C4-2B (cell line): ENCODE measurements around the gene CAVIN2.

ENCODE experiments used
- H3K27ac ChIP-seq: fragments of 450-650 bp; 2 replicates; pipeline ENCODE4 v1.5.1; 2017
- ZFX ChIP-seq: fragments of 450-650 bp; IDR thresholded peaks from 2 replicates; pipeline ENCODE4 v1.6.1; 2017
- TF ChIP-seq, protein P1 (sequence below): fragments of 450-650 bp; conservative IDR thresholded peaks from 2 replicates; pipeline ENCODE4 v1.5.1; 2017; ENCODE audit warnings: mild to moderate bottlenecking

The CAVIN2 gene

DNA sequence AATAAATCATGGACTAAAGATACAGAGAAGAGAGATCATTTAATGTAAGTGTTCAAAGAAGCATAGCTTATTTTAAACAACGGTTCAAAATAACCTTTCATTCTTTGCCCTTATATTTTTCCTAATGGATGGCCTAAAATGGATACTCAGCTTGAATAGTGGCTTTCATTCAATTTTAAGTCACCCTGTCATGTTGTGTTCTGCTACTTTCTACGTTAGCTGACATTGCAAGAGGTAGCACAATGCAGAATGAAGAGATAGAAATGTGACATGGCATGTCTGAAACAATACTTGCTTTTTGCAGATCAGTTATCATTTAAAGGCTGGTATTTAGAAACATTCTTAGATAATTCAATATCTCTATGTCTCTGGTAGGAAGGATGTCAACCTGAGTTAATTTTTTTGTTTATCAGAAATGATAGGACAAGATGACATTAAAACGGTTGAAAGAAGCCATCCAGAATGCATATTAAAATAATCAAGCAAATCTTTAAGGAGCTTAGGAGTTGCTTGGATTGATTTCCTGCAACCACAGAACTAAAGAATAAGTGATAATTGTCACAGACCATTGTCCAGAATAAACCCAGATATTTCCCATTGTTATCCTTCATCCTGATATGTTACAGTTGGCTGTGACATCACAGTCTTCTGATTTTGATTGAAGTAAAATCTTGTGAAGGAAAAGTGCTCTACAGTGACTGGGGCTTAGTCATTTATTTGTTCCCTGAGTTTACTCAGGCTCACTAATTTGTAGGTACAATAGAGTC, 41.7 kb upstream of the CAVIN2 start:
- TF ChIP-seq, protein P1, sequence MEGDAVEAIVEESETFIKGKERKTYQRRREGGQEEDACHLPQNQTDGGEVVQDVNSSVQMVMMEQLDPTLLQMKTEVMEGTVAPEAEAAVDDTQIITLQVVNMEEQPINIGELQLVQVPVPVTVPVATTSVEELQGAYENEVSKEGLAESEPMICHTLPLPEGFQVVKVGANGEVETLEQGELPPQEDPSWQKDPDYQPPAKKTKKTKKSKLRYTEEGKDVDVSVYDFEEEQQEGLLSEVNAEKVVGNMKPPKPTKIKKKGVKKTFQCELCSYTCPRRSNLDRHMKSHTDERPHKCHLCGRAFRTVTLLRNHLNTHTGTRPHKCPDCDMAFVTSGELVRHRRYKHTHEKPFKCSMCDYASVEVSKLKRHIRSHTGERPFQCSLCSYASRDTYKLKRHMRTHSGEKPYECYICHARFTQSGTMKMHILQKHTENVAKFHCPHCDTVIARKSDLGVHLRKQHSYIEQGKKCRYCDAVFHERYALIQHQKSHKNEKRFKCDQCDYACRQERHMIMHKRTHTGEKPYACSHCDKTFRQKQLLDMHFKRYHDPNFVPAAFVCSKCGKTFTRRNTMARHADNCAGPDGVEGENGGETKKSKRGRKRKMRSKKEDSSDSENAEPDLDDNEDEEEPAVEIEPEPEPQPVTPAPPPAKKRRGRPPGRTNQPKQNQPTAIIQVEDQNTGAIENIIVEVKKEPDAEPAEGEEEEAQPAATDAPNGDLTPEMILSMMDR = no peak
- TF ChIP-seq ZFX = no peak
- H3K27ac ChIP-seq = no peak overlapping the region

DNA sequence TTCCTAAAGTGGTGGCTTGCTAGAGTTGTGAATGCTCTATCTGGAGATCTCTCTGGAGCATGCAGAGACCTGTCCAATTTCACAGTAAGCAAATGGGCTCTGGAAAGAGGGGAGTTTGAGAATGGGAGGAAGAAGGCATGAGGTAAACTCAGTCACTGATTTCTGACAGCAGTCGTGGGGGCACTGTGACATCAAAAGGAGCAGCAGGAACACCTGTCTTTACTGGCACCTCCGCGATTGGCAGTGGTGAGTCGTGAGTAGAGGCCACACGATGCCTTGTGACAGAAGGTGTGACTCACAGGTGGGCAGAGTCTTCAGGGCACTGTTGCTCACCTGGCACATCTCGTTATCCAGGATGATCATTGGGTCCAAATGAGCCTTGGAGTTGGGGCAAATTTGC, 38.8 kb upstream of the CAVIN2 start:
- TF ChIP-seq ZFX = no peak
- no peak overlapping the region for H3K27ac ChIP-seq

DNA sequence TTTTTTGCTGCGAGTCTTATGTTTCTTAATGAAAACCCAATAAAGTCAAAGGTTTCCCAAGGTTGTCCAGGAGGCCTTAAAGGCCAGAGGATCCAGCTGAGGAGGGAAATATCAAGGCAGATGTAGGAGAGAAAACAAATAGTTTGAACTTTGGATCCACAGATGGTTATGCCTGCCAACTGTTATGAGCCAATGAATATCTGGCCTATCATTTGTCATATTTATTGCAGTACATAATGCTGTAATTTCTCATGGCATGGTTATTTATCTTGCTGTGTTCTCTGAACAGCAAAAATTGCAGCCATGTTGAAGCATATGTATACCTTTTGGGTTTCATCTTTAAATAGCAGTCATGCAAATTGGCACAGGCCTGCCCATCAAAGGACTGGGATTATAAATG, 38.2 kb upstream of the CAVIN2 start:
- H3K27ac ChIP-seq = no peak overlapping the region
- TF ChIP-seq, protein P1 = no peak
- no peak for TF ChIP-seq ZFX

DNA sequence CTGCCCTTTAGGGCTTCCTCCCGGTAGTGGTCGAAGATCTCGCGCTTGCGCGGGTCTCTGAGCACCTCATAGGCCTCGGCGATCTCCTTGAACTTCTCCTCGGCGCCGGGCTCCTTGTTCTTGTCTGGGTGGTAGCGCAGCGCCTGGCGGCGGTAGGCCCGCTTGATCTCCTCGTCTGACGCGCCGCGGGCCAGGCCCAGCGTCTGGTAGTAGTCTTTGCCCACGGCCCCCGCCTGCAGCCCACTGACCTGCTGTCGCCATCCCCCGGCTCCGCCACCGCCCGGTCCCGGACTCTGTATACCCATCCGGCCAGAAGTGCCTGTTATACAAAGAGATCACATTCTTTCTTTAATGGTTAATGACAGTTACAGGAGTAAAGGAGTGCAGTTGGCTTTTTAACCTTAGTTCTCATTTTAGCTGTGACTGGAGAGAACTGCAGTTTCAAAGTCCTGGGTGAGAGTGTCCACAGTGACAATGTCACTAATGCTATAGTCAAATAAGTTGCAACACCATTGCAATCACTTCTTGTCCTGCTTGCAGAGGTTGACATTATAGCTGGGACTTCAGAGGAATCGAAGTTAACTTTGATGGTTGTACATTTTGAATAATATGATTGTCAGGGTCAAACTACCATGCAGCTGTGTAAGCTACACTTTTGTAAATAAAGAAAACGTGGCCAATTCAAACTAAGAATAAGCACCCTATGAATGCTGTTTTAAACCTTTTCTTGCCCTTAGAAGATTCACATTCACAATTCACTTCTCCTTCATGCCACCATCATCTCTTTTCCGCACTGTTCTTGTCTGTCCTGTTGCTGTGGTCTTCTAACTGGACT, 35.3 kb upstream of the CAVIN2 start:
- H3K27ac ChIP-seq = no peak overlapping the region
- TF ChIP-seq ZFX = no peak
- TF ChIP-seq, protein P1 = no peak

DNA sequence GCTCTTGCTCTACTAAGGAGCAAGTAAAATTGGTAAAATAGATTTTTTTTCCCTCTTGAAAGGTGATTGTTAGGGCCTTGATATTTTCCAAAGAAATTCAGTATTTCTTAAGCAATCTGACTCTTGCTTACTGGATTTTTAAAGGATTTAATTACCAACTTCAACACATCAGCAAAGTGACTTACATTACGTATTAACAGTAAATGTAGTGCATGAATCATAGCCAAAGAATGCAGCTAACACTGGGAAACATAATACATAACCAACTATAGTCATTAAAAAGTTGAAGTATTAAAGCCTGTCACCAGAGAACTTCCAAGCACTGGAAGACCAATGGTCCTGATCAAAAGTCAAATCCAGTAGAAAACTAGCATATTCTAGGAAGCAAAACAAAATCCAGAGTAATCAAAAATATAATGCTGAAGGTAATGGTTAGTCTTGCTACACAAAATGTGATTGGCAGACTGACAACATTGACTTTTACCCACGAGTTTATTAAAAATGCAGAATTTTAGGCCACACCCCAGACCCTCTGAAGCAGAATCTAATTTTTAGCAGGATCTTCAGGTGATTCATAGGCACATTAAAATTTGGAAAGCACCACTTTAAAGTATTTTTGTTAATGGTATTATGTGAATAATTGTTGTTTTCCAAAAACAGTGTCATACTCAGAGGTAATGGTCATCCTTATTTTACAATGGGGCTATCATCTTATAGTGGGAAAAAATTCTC, 31.8 kb upstream of the CAVIN2 start:
- H3K27ac ChIP-seq = no peak overlapping the region
- no peak for TF ChIP-seq ZFX
- TF ChIP-seq, protein P1 = no peak

DNA sequence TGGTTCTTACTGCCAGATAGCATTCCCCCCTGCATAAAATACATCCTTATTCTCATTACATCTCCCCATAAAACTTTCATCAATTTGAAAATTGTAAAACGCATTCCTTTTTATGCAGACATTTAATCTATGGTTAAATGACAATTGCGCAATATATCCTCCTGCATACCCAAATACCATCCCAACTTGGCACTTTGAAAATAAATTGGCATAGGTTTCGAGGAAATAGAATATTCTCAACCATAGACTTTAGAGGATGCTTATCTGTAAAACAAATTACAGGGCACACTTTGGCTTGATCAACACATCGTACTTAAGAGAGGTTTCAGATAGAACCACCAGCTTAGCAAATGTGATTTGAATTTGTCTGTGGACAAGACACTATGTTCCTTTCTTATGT, 31.0 kb upstream of the CAVIN2 start:
- no peak overlapping the region; the same call in 1 of the 2 replicates for H3K27ac ChIP-seq
- TF ChIP-seq, protein P1 = no peak
- no peak for TF ChIP-seq ZFX

DNA sequence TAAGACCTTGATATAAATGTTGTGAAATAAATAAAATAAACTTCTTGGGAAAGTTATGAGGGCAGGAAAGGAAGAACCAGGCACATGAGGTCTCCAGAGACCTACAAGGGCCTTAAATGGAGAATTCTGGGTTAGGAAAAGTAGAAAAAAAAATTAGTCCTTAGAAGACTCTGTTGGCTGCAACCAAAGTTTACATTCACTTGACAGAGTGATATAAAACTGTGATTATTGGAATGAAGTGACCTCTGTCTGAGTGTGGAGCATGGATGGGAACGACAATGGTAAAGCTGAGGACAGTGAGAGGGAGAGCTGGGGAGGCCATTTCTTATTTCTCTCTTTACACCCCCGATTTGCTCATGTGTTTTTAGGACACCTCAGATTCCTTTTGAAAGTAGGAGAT, 29.0 kb upstream of the CAVIN2 start:
- no peak overlapping the region for H3K27ac ChIP-seq
- TF ChIP-seq, protein P1 = no peak
- no peak for TF ChIP-seq ZFX
